Measurements from ENCODE around the gene TPST1. TPM values are rescaled to one million over a fixed set of nuclear protein-coding genes. Genes with fewer than 3 reads are reported as not detected.

TPST1 gene
- total RNA-seq, 1 donor from 2014 or later, result 21.9 TPM

DNA sequence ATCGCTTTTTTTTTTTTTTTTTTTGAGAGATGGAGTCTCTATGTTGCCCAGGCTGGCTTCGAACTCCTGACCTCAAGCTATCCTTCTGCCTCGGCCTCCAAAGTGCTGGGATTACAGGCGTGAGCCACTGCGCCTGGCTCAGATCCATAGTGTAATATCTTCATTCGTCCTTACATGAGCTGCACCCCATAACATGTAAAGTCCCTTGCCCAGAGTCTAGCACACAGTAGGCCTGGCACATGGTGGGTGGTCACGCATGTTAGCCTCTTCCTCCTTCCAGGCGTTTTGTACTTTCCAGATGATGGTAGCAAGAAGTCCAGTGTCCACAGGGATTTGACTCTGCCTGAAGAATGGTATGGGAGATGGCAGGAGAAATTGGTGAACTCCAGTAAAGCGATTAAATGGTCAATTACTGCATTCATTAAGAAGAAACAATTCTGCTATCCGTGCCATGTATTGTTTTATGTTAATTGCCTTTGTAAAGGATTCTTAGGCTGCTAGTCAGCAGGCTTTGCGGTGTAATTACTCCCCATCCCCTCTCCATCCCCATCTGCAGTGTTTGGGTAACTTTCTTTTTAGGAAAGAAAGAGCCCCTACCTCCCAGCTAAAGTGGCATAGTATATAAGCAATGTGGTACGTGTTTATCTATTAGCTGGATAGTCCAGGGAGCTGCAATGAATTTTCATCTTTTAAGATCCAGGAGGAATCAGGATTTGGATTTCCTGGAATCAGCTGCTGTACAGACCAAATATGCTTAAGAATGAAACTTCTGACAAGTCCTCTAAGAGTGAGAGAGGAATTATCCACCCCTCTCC lies 1.2 kb downstream of the TPST1 start:
- Mint-ChIP-seq H3K27me3 (ENCODE audit: low read depth) (peaks cover 14% of the 10 kb centered on the region), H3K36me3 (ENCODE audit: low read depth) (peaks cover 5% of the 10 kb centered on the region), H3K4me1 (peaks cover 24% of the 10 kb centered on the region), H3K4me3 (peak overlapping the region; percentile 94), H3K9me3 (no peaks in the 10 kb centered on the region), H3K27ac (ENCODE audit: unreplicated experiment) (peak overlapping the region; percentile 96)
- no peak for DNase-seq (ENCODE audit: low read depth, low spot score)
- TF ChIP-seq, protein P1, sequence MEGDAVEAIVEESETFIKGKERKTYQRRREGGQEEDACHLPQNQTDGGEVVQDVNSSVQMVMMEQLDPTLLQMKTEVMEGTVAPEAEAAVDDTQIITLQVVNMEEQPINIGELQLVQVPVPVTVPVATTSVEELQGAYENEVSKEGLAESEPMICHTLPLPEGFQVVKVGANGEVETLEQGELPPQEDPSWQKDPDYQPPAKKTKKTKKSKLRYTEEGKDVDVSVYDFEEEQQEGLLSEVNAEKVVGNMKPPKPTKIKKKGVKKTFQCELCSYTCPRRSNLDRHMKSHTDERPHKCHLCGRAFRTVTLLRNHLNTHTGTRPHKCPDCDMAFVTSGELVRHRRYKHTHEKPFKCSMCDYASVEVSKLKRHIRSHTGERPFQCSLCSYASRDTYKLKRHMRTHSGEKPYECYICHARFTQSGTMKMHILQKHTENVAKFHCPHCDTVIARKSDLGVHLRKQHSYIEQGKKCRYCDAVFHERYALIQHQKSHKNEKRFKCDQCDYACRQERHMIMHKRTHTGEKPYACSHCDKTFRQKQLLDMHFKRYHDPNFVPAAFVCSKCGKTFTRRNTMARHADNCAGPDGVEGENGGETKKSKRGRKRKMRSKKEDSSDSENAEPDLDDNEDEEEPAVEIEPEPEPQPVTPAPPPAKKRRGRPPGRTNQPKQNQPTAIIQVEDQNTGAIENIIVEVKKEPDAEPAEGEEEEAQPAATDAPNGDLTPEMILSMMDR (conservative IDR thresholded peaks at IDR 0.05), result no peak

DNA sequence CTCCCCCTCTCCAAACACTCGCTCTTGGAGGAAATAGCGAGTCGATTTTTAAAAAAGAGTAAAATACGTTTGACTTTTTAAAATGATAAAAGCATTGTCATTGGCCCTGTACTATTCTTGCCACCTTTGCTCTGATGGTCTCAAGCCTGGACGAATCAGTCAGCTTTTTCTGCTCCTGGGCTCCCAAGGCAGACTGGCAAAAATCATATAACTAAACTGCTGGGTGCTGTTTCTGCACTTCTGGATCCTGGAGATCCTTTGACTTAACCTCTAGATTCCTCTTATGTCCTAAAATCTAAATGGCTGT lies 1.8 kb downstream of the TPST1 start:
- Mint-ChIP-seq H3K27ac (ENCODE audit: unreplicated experiment) (no peak overlapping the region), H3K4me1 (peaks cover 24% of the 10 kb centered on the region), H3K9me3 (no peaks in the 10 kb centered on the region), H3K36me3 (ENCODE audit: low read depth) (peaks cover 5% of the 10 kb centered on the region), H3K4me3 (peak overlapping the region; percentile 94), H3K27me3 (ENCODE audit: low read depth) (peaks cover 13% of the 10 kb centered on the region)
- TF ChIP-seq, protein P1 (conservative IDR thresholded peaks at IDR 0.05), result no peak
- no peak for DNase-seq (ENCODE audit: low read depth, low spot score)

DNA sequence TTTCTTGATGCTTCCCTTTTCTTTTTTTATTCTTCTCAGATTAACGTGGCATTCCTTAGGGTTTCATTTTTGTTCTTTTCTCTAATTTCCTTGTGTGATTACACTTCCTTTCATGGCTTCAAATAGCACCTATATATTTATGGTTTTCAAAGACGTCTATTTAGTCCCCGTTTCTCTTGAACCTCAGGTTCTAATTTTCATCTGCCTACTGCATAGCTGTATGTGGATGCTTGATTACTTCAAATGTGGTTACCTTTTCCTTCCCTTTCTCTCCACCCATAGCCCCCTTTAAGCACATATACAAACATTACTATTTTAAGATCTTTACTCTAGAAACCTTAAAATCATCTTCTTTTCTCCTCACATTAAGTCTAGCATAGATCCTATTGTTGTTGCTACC lies 2.4 kb downstream of the TPST1 start:
- DNase-seq (ENCODE audit: low read depth, low spot score), result no peak
- H3K4me1 Mint-ChIP-seq, result peaks cover 24% of the 10 kb centered on the region
- H3K4me3 Mint-ChIP-seq, result peak overlapping the region; percentile 94
- H3K27me3 Mint-ChIP-seq (ENCODE audit: low read depth), result peaks cover 7% of the 10 kb centered on the region
- no peak overlapping the region for H3K27ac Mint-ChIP-seq (ENCODE audit: unreplicated experiment)
- no peaks in the 10 kb centered on the region for H3K9me3 Mint-ChIP-seq
- TF ChIP-seq, protein P1 (conservative IDR thresholded peaks at IDR 0.05), result no peak
- H3K36me3 Mint-ChIP-seq (ENCODE audit: low read depth), result peaks cover 5% of the 10 kb centered on the region

DNA sequence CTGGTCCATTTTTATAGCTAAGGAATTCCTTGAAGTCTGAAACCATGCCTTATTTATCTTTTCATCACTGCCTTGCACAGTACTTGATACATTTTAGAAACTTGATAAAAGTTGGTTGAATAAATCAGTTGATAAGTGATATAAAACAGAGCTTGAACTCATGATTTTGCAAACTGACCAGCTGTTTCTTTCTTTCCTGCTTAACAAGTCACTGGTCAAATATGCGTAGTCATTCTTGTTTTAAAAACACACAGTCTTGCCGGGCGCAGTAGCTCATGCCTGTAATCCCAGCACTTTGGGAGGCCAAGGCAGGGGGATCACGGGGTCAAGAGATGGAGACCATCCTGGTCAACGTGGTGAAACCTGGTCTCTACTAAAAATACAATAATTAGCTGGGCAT lies 6.3 kb downstream of the TPST1 start:
- H3K4me1 Mint-ChIP-seq, result peaks cover 12% of the 10 kb centered on the region
- no peaks in the 10 kb centered on the region for H3K9me3 Mint-ChIP-seq
- H3K4me3 Mint-ChIP-seq, result no peak overlapping the region
- TF ChIP-seq, protein P1 (conservative IDR thresholded peaks at IDR 0.05), result no peak
- H3K27me3 Mint-ChIP-seq (ENCODE audit: low read depth), result no peaks in the 10 kb centered on the region
- no peak for DNase-seq (ENCODE audit: low read depth, low spot score)
- H3K36me3 Mint-ChIP-seq (ENCODE audit: low read depth), result peaks cover 5% of the 10 kb centered on the region
- H3K27ac Mint-ChIP-seq (ENCODE audit: unreplicated experiment), result no peak overlapping the region

DNA sequence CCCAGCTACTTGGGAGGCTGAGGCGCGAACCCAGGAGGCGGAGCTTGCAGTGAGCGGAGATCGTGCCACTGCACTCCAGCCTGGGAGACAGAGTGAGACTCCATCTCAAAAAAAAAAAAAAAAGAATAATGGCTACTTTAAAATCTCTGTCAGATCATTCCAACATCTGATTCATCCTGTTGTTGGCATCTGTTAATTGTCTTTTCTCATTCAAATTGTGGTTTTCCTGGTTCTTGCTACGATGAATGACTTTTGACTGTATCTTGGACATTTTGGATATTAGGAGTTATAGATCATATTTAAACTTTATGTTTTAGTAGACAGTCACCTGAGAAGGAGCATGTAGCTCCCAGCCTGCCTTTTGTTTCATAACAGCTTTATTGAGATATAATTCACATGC lies 8.5 kb downstream of the TPST1 start:
- Mint-ChIP-seq H3K4me3 (peak overlapping the region; percentile 10), H3K27ac (ENCODE audit: unreplicated experiment) (no peak overlapping the region), H3K4me1 (no peaks in the 10 kb centered on the region), H3K36me3 (ENCODE audit: low read depth) (peaks cover 5% of the 10 kb centered on the region), H3K9me3 (no peaks in the 10 kb centered on the region), H3K27me3 (ENCODE audit: low read depth) (no peaks in the 10 kb centered on the region)
- no peak for DNase-seq (ENCODE audit: low read depth, low spot score)
- TF ChIP-seq, protein P1 (conservative IDR thresholded peaks at IDR 0.05), result no peak

Measured in neural crest cell (in vitro differentiated cells).